Kidney epithelial cell (primary cell): ENCODE results near the gene GNG2. TPM values are rescaled to one million over a fixed set of nuclear protein-coding genes. Genes with fewer than 3 reads are reported as not detected.

Experiments
- DNase-seq: peaks from one replicate; pipeline ENCODE4 v3.0.0-alpha.2; 2010; ENCODE audit warnings: low read depth
- H3K27me3 ChIP-seq: 2 replicates; pipeline ENCODE4 v1.6.0; 2011; ENCODE audit warnings: low read length; ENCODE audit not compliant: control insufficient read depth, insufficient read depth
- H3K36me3 ChIP-seq: 2 replicates; pipeline ENCODE4 v1.5.1; 2011; ENCODE audit warnings: low read length; ENCODE audit not compliant: control insufficient read depth, insufficient read depth
- H3K4me3 ChIP-seq: 2 replicates; pipeline ENCODE4 v1.5.1; 2011; ENCODE audit warnings: low read depth, mild to moderate bottlenecking, control low read depth, low read length
- CTCF ChIP-seq: IDR thresholded peaks from 2 replicates; pipeline ENCODE4 v1.5.1; 2011; ENCODE audit warnings: mild to moderate bottlenecking, moderate library complexity, low read length, control low read depth, inconsistent platforms; ENCODE audit not compliant: insufficient read depth, poor library complexity, severe bottlenecking
- total RNA-seq: library from RNA; depleted of rRNA; stranded (reverse); fragments of >200 nt; gene quantifications from 2 replicates; pipeline ENCODE4 v1.2.3, GENCODE V29; 2015

Gene GNG2
- total RNA-seq, 1 donor from 2014 or later: 4.1 TPM

GRCh38 chr14:51954657-51955056 is 94.2 kb downstream of the GNG2 start:
- DNase-seq: no peak
- H3K36me3 ChIP-seq: no peaks in the 10 kb centered on the region
- H3K4me3 ChIP-seq: no peak overlapping the region
- no peaks in the 10 kb centered on the region for H3K27me3 ChIP-seq
- no peak for TF ChIP-seq CTCF

GRCh38 chr14:51957950-51958349 is 97.5 kb downstream of the GNG2 start:
- H3K4me3 ChIP-seq: no peak overlapping the region
- no peaks in the 10 kb centered on the region for H3K36me3 ChIP-seq
- TF ChIP-seq CTCF: no peak
- no peaks in the 10 kb centered on the region for H3K27me3 ChIP-seq
- no peak for DNase-seq

GRCh38 chr14:51959928-51960327 is 99.5 kb downstream of the GNG2 start:
- Histone ChIP-seq H3K27me3 (no peaks in the 10 kb centered on the region), H3K36me3 (no peaks in the 10 kb centered on the region), H3K4me3 (no peak overlapping the region)
- no peak for DNase-seq
- TF ChIP-seq CTCF: no peak

- no peaks in the 10 kb centered on the region for H3K27me3 ChIP-seq
- H3K4me3 ChIP-seq: no peak overlapping the region
- no peak for TF ChIP-seq CTCF
- DNase-seq: no peak
- H3K36me3 ChIP-seq: no peaks in the 10 kb centered on the region
These were observed 100.5 kb downstream of the GNG2 start for GRCh38 chr14:51960866-51961265.

GRCh38 chr14:51962711-51963110 is 102.3 kb downstream of the GNG2 start:
- no peak for DNase-seq
- Histone ChIP-seq H3K4me3 (no peak overlapping the region), H3K36me3 (no peaks in the 10 kb centered on the region), H3K27me3 (no peaks in the 10 kb centered on the region)
- no peak for TF ChIP-seq CTCF

- no peak overlapping the region for H3K4me3 ChIP-seq
- DNase-seq: no peak
These were observed 102.9 kb downstream of the GNG2 start for GRCh38 chr14:51963286-51963685.

More at GRCh38 chr14:51963286-51963685, 102.9 kb downstream of the GNG2 start:
- Histone ChIP-seq H3K36me3 (no peaks in the 10 kb centered on the region), H3K27me3 (no peaks in the 10 kb centered on the region)
- no peak for TF ChIP-seq CTCF
